GM21619 (cell line): Measurements from ENCODE around the gene PLCB1.

ENCODE experiments used
- ATAC-seq: cut with Tn5 transposase; IDR thresholded peaks from one replicate; pipeline ENCODE4 v1.9.1; 2021; ENCODE audit not compliant: unreplicated experiment

The PLCB1 gene

GRCh38 chr20:8525017-8525343 is 392.9 kb downstream of the PLCB1 start:
- no peak for ATAC-seq

- no peak for ATAC-seq
These were observed 394.5 kb downstream of the PLCB1 start for GRCh38 chr20:8526610-8527009.

- no peak for ATAC-seq
These were observed 396.1 kb downstream of the PLCB1 start for GRCh38 chr20:8527998-8528723.

GRCh38 chr20:8530022-8530421 is 398.0 kb downstream of the PLCB1 start:
- no peak for ATAC-seq

GRCh38 chr20:8532169-8532568 is 400.1 kb downstream of the PLCB1 start:
- ATAC-seq: no peak

- ATAC-seq: no peak
These were observed 402.5 kb downstream of the PLCB1 start for GRCh38 chr20:8534368-8535160.

GRCh38 chr20:8535403-8536261 is 403.6 kb downstream of the PLCB1 start:
- ATAC-seq: no peak

GRCh38 chr20:8536262-8536618 is 404.2 kb downstream of the PLCB1 start:
- ATAC-seq: no peak

GRCh38 chr20:8540466-8540865 is 408.4 kb downstream of the PLCB1 start:
- no peak for ATAC-seq

GRCh38 chr20:8542110-8542486 is 410.0 kb downstream of the PLCB1 start:
- no peak for ATAC-seq

- no peak for ATAC-seq
These were observed 413.1 kb downstream of the PLCB1 start for GRCh38 chr20:8545212-8545611.

- no peak for ATAC-seq
These were observed 415.1 kb downstream of the PLCB1 start for GRCh38 chr20:8547035-8547650.

GRCh38 chr20:8547968-8548588 is 416.0 kb downstream of the PLCB1 start:
- ATAC-seq: no peak

- no peak for ATAC-seq
These were observed 417.1 kb downstream of the PLCB1 start for GRCh38 chr20:8549192-8549591.

- ATAC-seq: no peak
These were observed 425.6 kb downstream of the PLCB1 start for GRCh38 chr20:8557711-8558110.

GRCh38 chr20:8562356-8562755 is 430.3 kb downstream of the PLCB1 start:
- ATAC-seq: no peak

- ATAC-seq: no peak
These were observed 436.0 kb downstream of the PLCB1 start for GRCh38 chr20:8568075-8568474.

GRCh38 chr20:8569766-8570165 is 437.7 kb downstream of the PLCB1 start:
- ATAC-seq: no peak

GRCh38 chr20:8571611-8572010 is 439.5 kb downstream of the PLCB1 start:
- no peak for ATAC-seq

- ATAC-seq: no peak
These were observed 441.6 kb downstream of the PLCB1 start for GRCh38 chr20:8573686-8574085.

- no peak for ATAC-seq
These were observed 443.0 kb downstream of the PLCB1 start for GRCh38 chr20:8575114-8575513.
